Inflammatory macrophage treated with lipopolysaccharide for 1 hour (primary cell): ENCODE measurements around the gene PPP6R2.
A peak's percentile ranks its signal among the peaks of the same experiment; 100 is the strongest.

Experiments
- DNase-seq, 2 donors: peaks; one replicate each; pipeline ENCODE4 v3.0.0-alpha.2; 2020 to 2022

The PPP6R2 gene

GRCh38 chr22:50488006-50488677 lies 145.0 kb downstream of the PPP6R2 start:
- no peak for DNase-seq

GRCh38 chr22:50488886-50489285 lies 145.8 kb downstream of the PPP6R2 start:
- no peak for DNase-seq

- DNase-seq: no peak
Measured at GRCh38 chr22:50489363-50490243, 146.5 kb downstream of the PPP6R2 start.

- peak; percentile 51 to 78 for DNase-seq
Measured at GRCh38 chr22:50490531-50491308, 147.6 kb downstream of the PPP6R2 start.
